ENCODE measurements around the gene CACNA1B. TPM values are rescaled to one million over a fixed set of nuclear protein-coding genes. Genes with fewer than 3 reads are reported as not detected.

The CACNA1B gene
- total RNA-seq, 1 donor from 2014 or later = 0.07 TPM

DNA sequence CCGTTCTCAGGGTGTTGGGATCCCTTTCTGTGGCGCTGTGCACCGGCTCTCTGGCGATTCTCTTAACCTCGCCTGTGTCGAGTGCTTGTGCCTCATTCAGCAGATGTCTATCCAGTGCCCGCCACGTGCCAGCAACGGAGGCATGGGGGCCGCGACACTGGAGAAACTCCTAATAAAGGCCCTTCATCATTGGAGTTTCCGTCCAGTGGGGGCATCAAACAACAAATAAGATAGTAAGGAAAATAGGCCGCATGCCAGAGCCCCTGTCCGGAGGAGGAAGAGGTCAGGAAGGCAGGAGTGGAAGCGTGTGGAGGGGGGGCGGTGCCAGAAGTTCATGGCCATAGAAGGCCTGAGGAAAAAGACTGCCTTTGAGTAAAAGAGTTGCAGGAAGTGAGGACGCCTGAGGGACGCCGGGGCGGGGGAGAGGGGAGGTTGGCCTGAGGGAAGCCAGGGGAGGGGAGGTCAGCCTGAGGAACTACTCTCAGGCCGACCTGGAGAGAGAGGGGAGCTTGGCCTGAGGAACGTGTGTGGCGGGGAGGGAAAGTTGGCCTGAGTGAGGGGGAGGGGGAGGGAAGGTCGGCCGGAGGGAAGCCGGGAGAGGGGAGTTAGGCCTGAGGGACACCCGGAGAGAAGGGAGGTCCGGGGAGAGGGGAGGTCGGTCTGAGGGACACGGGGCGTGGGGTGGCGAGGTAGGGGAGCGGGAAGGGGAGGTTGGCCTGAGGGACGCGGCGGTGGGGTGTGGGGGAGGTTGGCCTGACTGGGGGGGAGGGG, 82.2 kb downstream of the CACNA1B start:
- no peak for DNase-seq (ENCODE audit: low read depth, low spot score)

- DNase-seq (ENCODE audit: low read depth, low spot score) = no peak
Measured at GRCh38 chr9:137960496-137960895, 82.9 kb downstream of the CACNA1B start.

DNA sequence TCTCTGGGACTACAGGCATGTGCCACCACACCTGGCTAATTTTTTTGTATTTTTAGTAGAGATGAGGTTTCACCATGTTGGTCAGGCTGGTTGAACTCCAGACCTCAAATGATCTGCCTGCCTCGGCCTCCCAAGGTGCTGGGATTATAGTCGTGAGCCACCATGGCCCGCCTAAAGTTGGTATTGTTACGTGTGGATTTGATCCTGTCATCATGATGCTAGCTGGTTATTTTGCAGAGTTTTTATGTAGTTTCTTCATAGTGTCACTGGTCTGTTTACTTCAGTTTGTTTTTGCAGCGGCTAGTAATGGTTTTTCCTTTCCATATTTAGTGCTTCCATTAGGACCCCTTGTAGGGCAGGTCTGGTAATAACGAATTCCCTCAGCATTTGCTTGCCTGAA, 85.9 kb downstream of the CACNA1B start:
- DNase-seq (ENCODE audit: low read depth, low spot score) = no peak

DNA sequence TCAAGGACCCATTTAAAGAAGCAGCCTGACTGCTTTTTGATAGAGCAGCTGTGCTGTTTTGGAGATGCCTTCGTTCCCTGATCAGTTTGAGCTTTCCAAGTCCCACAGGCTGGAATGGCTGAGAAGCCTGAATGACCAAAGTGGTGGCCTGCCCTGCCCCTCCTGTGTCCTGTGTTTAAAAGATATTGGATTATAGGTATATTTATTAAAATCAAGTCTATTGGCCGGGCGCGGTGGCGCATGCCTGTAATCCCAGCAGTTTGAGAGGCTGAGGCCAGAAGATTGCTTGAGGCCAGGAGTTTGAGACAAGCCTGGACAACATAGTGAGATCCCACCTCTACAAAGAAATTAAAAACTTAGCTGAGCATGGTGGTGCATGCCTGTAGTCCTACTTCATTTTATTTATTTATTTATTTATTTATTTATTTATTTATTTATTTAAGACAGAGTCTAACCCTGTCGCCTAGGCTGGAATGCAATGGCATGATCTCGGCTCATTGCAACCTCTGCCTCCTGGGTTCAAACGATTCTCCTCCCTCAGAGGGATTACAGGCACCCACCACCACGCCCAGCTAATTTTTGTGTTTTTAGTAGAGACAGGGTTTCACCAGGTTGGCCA, 87.7 kb downstream of the CACNA1B start:
- DNase-seq (ENCODE audit: low read depth, low spot score) = no peak

- DNase-seq (ENCODE audit: low read depth, low spot score) = no peak
Measured at GRCh38 chr9:137967280-137967953, 89.8 kb downstream of the CACNA1B start.

DNA sequence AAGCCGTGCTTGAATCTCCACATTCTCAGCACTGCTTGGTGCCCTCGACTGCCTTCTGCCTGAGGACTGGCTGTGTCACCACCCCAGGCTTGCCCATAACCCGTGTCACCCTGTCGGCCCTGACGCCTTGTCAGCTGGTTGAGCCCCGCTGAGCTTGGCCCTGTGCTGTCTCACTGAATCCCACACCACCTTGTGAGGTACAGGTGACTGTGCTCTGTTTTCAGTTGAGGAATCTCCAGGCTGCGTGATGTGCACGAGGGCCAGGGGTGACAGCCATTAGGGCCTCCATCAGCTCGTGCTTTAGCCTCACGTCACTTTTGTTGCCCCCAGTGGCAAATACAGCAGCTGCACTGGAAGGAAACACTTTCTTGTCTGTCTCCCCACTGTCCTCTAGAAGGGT, 90.7 kb downstream of the CACNA1B start:
- DNase-seq (ENCODE audit: low read depth, low spot score) = no peak

DNA sequence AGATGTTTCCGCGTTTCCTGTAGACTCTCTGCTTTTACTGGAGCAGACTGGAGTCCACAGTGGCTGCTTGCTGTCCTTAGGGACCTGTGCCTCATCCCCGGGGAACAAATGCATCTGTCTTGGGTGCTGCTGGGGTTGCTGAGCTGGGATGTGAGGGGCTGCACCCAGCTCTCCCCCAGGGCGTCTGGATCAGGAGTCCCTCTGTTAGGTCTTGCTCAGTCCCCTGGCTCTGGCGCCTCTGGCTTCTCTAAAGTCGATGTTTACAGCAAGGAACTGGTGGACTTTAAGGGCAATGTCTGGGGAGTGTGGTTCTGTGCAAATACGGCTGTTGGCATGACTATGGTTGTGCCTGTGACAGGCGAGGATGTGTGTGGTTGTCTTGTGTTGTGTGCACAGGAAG, 91.4 kb downstream of the CACNA1B start:
- DNase-seq (ENCODE audit: low read depth, low spot score) = no peak

DNA sequence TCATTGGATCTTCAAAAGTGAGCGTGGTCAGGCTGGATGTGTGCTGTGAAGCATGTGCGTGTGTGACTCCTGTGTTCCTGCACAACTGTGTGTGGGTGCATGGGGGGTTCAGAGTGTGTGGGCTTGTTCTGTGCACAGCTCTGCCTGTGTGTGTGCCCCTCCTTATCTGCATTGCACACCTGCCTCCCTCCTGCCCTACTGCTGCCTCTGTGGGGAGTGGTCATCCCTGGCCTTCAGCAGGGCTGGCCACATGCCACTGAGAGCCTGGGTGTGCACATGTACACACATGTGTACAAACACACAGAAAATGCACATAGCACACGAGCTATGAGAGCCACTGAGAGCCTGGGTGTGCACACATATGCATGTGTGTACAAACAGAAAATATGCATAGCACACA, 92.1 kb downstream of the CACNA1B start:
- DNase-seq (ENCODE audit: low read depth, low spot score) = no peak

DNA sequence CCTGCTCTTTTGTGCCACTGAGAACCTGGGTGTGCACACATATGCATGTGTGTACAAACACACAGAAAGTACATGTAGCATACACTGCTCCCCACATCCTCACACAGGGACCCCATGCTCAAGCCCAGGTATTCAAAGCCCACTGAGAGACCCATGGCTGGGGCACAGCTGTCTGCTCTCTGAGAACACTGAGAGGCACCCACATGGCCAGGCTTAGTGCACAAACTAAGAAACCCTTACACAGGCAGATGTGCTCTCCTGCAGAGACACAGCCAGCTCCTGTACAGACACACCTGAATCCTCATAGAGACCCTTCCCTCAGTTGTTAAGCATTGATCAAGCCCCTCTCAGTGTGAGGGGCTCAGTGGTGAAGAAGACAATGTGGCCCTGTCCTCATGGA, 92.5 kb downstream of the CACNA1B start:
- DNase-seq (ENCODE audit: low read depth, low spot score) = no peak

DNA sequence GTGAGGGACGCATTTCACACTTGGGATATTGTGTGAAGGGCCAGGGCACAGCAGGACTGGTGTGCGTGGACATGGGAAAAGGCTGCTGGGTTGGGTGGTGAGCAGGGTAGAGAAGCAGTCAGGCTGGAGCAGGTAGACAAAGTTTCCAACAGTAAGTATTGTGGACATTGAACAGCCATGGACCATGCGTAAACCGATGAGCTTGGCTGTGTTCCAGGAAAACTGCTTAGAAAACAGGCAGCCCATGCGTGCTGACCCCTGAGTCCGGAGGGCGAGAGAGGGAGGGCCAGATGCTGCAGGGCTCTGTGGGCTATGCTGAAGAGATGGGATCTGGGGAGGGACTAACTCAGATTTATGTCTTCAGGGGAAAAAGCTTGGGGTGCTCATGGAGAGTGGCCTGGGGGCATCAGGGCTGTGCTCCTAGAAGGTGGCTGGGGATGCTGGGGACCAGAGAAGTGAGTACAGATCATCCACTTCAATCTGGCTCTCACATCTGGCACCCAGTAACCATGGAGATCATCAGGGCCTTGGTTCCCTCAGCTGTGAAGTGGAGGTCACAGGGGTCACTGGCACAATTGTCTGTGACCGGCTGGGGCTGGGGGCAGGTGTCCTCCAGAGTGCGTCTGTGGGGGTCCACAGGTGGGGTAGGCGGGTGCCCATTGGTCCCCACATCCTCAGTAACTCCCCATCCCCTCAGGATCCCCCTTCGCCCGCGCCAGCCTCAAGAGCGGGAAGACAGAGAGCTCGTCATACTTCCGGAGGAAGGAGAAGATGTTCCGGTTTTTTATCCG, 93.3 kb downstream of the CACNA1B start:
- DNase-seq (ENCODE audit: low read depth, low spot score) = no peak

DNA sequence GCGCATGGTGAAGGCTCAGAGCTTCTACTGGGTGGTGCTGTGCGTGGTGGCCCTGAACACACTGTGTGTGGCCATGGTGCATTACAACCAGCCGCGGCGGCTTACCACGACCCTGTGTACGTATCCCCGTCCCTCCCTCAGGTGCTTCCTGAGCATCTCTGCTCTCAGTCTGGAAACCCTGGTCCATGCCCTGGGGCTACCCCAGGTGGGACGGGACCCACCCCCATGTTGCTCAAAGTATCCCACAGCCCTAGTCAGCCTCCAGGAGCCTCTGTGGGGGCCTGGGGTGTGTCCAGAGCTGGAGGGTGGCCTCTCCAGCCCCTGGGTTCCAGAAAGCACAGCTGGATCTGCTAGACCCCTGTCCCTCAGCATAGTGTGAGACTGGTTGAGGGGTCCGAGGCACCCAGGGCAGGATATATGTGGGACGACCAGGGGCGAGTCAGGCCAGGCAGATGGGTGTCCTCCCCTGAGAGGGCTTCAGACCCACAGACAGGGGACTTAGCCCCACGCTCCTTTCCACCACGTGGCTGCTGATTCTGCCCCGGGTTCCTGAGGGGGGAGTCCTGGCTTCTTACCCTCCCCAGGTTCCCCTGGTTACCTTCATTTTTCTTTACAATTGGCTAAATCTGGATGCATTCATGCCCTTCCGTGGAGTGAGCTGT, 94.0 kb downstream of the CACNA1B start:
- no peak for DNase-seq (ENCODE audit: low read depth, low spot score)

GRCh38 chr9:137972355-137972987, 94.9 kb downstream of the CACNA1B start:
- DNase-seq (ENCODE audit: low read depth, low spot score) = no peak

DNA sequence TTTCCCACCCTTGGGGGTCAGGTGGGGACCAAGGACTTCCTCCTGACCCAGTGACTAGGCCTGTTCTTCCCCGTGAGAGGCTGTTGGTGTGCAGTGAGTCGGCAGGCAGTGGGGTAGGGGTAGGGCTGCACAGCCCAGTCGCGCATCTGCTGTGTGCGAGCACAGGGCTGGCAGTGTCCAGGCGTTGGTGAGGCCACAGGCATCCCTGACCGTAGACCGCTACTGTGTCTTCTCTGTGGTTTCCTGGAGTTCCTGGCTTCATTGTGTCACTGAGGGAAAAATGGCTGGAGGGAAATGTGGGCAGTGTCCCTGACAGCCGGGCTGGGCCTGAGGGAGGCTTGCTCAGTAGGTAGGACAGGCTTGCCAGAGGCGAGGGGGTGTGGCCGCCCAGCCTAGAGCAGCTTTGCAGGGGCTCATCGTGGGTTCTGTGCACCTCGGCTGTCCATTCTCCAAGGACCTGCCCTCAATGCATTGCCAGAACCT, 95.4 kb downstream of the CACNA1B start:
- DNase-seq (ENCODE audit: low read depth, low spot score) = no peak

DNA sequence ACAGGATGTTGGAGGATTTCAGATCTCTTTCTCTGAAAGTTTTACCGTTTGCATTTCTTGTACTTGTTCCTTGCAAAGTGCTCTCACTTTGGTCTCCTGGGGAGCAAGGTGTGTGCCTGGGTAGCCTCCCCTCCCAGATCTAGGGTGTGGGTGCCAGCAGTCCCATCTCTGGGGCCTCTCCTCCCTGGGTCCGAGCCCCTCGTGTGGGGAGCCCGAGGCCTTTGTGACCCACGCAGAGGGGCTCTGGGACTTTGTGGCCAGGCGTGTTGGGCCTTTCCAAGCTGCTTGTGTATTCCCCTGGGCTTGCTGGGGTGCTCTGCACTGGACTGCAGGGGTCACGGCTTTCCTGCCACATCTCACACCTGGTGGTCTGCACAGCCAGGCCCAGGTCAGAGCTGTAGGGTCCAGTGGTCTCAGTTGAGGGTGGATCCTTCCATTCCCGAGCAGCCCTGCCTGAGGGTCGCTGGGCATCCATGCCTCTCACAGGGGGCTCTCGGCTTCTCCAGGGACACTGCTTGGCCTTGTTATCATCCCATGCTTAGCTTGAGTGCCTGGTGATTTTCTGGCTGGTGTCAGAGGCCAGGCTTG, 96.3 kb downstream of the CACNA1B start:
- no peak for DNase-seq (ENCODE audit: low read depth, low spot score)

GRCh38 chr9:137974746-137975526, 97.4 kb downstream of the CACNA1B start:
- DNase-seq (ENCODE audit: low read depth, low spot score) = no peak

DNA sequence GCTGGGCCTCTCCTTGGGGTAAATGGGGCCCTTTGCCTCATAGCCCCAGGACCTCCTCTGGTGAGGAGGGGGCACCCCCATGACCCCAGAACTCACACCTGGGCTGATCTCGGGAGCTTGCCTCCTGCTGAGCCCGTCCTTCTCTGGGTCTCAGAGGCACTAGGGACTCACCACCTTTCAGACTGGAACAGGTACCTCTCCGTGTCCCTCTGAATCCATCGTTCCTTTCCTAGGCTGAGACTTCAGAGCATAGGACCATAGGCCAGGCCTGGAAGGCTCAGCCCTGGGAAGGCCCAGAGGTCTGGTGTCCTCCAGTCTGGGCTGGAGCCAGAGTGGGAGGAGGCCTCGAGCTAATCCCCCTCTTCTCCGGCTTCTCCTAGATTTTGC, 97.9 kb downstream of the CACNA1B start:
- DNase-seq (ENCODE audit: low read depth, low spot score) = no peak

DNA sequence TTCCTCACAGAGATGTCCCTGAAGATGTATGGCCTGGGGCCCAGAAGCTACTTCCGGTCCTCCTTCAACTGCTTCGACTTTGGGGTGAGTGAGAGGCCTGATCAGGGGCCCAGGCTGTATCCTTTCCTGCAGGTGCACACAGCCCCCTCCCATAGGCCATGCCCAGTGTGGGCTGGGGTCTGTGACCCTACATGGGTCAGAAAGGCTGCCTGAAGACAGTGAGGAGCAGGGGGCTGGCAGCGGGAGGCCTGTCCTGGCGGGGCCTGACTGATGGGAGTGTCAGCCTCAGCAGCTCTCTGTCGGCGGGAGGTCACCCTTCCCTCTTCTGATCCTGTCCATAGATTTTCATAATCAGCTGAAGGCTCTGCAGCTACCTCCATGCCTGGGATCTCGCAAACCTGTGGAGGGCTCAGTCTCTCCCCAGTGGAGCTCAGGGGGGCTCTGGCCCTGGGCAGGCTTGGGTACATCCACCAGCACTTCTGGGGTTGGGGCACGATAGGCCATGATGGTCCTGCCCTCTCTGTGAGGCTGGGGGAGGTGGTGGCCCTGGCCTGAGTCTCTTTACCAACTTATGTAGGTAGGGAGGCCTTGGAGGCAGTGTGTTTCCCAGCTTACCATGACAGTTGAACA, 98.5 kb downstream of the CACNA1B start:
- DNase-seq (ENCODE audit: low read depth, low spot score) = no peak

GRCh38 chr9:137977571-137978261, 100.1 kb downstream of the CACNA1B start:
- no peak for DNase-seq (ENCODE audit: low read depth, low spot score)

Data from pulmonary artery endothelial cell (primary cell).